B cell (primary cell): Measurements from ENCODE around the gene MICA.

Experiments used
- CTCF ChIP-seq: fragments of 200-600 bp; IDR thresholded peaks from one replicate; pipeline ENCODE4 v1.8.0; 2022; ENCODE audit warnings: antibody characterized with exemption, mild to moderate bottlenecking
- EZH2 ChIP-seq: IDR thresholded peaks from 2 replicates; pipeline ENCODE4 v1.6.1; 2012; ENCODE audit warnings: borderline replicate concordance, low read depth, mild to moderate bottlenecking, moderate library complexity, low read length; ENCODE audit not compliant: insufficient read depth, poor library complexity, severe bottlenecking

GRCh38 chr6:31356946-31357466, 46.4 kb upstream of the MICA start, which contains the start of gene HLA-B:
- no peak for TF ChIP-seq CTCF
- no peak for TF ChIP-seq EZH2
